Measurements from ENCODE around the gene DLX5.

The DLX5 gene

DNA sequence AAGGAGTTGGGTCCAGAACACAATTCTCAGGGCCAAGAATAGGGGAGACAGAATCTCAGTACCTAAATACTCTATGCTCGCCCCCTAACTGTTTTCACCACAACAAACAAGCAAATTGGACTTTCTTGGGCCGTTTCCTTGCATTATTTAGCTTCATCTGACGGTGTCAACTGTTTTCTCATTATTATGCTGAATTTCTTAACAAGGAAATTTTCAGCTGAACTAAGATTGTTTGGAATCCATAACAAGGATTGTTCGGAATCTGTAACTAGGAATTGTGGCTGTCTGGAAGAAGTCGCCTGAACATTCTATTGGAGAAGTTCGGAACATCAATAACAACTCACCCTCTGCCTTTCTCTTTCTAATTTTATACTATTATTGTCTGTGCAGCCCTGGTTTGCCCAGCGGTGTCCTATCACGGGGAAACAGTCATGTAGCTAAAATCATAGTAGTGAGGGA is 34.7 kb downstream of the DLX5 start:
- no peak for DNase-seq (ENCODE audit: low spot score)

DNA sequence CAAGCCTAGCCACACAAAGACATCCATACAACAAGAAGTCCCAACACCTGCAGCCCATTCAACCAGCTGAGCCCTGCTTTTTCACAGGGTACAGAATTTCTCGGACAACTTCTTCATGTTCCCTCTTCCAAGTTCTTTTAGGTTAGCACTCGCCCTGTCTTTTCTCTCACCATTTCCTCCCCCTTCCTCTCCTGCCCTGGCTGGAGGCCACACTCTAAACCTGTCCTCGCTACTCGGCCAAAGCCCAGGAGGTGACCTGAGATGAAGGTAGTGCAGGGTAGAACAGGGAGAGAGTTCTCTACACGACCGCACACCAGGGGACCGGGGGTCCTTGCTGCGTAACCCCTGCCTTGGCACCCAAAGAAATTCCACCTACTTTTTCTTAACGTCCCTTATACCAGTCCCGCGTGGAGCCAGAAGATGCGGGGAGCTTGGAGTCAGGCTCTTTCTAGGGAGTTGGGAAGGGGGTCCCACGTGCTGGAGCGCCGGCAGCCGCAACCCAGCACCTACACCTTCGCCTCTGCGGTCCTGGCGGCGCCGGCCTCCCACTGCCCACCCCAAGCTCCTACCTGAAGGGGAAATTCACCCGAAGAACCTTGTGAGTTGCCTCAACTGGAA is 35.3 kb downstream of the DLX5 start:
- no peak for DNase-seq (ENCODE audit: low spot score)

DNA sequence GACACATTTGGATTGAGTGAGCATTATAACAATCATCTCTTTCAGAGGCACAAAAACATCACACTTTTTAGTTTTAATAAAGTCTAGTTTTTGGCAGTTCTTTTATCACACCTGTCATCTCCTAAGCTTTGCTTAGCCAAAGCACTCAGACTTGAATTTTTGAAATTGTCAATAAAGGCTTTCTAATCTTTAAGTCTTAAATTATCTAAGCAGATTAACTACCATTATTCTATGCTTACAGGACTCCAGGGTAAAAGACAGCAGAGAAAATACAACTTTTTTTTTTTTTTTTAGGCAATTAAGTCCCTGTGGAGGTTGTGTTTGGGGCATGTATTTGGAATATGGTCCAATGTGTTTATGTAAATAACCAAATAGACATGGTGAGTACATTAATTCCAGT is 36.9 kb downstream of the DLX5 start:
- no peak for DNase-seq (ENCODE audit: low spot score)

DNA sequence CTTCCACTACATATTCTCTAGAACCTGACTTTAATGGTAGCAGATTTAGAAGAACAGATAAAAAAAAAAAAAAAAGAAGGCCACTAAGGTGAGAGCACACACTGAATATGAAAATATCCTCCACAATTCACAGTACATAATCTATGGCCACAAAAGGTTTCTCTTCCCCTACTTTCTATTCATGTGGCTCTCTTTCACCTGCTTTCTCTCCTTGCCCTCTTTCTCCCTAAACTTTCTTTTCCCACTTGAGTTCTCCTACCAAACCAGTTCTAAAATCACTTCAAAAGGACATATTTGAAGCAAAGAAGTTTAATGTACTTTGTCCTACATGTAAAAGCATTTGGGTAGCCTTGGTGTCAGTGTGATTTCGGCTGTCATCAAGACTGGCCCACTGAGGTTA is 37.7 kb downstream of the DLX5 start:
- no peak for DNase-seq (ENCODE audit: low spot score)

- DNase-seq (ENCODE audit: low spot score): no peak
Measured at GRCh38 chr7:96985992-96986391, 38.6 kb downstream of the DLX5 start.

DNA sequence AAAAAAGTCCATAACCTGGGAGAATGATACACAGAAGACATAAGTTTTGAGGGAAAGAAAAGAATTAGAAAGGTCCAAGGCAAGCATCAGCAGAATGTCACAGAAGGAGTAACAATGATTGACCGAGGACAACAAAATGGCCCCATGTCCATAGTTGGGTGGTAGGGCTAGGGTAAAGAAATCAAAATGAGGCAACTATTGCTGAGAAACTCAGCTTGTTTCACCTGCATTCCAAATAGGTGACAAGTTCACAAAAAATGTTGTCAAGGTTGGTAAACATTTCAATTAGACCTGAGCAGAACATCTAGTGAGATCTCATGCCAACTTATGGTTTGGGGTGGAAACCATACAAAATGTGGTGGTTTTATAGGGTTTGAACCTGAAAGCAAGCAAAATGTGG is 42.0 kb downstream of the DLX5 start:
- DNase-seq (ENCODE audit: low spot score): no peak

GRCh38 chr7:96979551-96980276 is 44.9 kb downstream of the DLX5 start:
- no peak for DNase-seq (ENCODE audit: low spot score)

- no peak for DNase-seq (ENCODE audit: low spot score)
Measured at GRCh38 chr7:96977445-96977844, 47.2 kb downstream of the DLX5 start.

DNA sequence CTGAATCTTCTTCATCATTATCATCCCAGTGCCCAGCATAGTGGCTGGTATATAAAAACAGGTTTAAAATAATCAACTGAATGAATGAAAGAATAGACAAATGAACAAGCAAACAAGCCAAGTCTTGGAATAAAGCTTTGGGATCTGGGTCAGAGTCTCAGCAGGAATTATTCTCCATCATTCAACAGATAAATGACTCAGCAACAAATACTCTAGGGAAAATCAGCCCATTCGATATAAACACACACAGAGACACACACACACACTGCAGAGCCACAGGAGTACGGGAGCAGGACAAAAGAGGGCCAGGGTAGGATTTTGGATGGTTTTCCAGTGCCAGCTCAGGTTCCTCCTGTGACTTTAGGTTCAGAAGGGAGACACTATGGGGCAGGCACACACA is 48.5 kb downstream of the DLX5 start:
- DNase-seq (ENCODE audit: low spot score): no peak

DNA sequence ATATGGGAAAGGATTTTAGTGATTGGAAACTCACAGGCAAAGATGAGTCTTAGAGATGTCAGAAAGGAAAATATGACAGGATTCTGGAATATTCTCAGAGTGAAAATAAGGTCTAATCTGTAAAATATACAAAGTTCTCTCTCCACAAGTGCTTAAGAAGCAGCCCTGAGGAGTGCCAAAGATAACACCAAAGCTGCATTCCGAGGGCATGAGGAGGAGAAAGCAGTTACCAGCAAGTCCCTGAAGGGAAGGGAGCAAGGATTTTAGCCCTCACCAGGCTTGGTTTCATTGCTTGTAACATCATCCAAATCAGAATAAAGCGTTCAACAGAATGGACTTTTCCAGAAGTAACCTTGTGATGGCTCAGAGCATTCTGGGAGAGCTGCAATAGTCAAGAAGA is 50.6 kb downstream of the DLX5 start:
- DNase-seq (ENCODE audit: low spot score): no peak

DNA sequence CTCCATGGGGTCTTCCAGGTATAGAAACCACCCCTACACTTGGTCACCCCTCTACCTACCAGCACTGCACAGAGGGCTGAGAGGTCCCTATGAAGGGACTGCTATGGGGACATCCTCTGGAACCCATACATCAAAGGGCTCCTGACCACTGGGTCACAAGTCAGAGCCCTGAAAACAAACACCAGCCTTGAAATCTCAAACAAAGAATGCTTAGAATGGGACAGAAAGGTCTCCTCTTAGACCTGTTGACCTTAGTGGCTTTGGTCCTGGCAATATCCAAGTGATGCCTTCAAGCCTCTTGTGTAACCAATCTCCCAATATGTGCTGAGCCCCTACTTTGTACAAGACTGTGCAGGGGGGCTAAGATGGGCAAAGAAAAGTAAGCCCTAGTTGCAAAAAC is 53.9 kb downstream of the DLX5 start:
- no peak for DNase-seq (ENCODE audit: low spot score)

All from globus pallidus (tissue), 1 donor.